ENCODE measurements around the gene AHNAK2. TPM values are rescaled to one million over a fixed set of nuclear protein-coding genes. Genes with fewer than 3 reads are reported as not detected.
A peak's percentile ranks its signal among the peaks of the same experiment; 100 is the strongest.

AHNAK2 gene
- total and polyA plus RNA-seq, 9 donors: 6.6 to 24.0 (median 18.9) TPM

DNA sequence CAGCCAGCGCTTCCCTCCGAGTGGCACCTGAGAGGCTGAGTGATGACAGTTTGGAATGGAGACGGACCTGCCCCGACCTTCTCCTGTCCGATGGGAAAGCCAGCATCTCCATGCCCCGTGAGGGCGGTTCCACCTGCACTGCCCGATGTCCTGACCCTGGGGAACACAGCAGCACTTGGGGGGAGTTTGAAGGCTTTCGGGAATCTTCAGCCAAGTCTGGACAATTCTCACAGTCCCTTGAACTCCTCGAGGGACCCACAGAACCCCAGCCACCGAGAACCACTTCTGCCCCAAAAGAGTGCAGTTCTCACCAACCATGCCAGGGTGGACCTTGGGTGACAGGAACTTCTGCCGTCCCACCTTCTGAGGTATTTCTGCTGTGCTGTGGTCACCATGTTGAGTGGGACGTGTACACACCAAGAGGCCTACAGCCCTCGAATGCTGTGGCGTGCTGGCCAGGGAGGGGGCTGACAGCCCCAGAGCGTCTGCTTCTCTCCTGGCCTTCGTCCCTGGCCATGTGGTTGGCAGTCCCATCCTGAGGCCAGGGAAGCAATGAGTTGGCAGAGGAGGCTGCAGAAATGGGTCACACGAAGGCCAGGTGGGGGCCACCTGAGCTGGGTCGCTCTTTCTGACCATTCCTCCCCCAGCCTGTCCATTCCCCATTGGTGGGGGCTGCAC lies 8.5 kb upstream of the AHNAK2 start:
- Histone ChIP-seq H3K9me3 (replicated peaks; ENCODE audit: control insufficient read depth, low read depth, low read length) (no peaks in the 10 kb centered on the region), H3K27ac (ENCODE audit: low read length) (no peak overlapping the region), H3K4me1 (ENCODE audit: control insufficient read depth, insufficient read depth, low read length) (peaks cover 32% of the 10 kb centered on the region), H3K36me3 (ENCODE audit: control insufficient read depth, insufficient read depth, low read length) (peaks cover 8% of the 10 kb centered on the region), H3K4me3 (ENCODE audit: low read length) (peak overlapping the region; percentile 55), H3K27me3 (ENCODE audit: control insufficient read depth, insufficient read depth, low read length) (no peaks in the 10 kb centered on the region)
- 64% methylated on average over 13 of the region's 19 CpGs for WGBS (ENCODE audit: insufficient coverage)
- DNase-seq: no peak

- WGBS (ENCODE audit: insufficient coverage): 2% methylated on average over 77 of the region's 77 CpGs
- H3K27me3 ChIP-seq (ENCODE audit: control insufficient read depth, insufficient read depth, low read length): no peaks in the 10 kb centered on the region
- H3K9me3 ChIP-seq (replicated peaks; ENCODE audit: control insufficient read depth, low read depth, low read length): no peaks in the 10 kb centered on the region
- H3K36me3 ChIP-seq (ENCODE audit: control insufficient read depth, insufficient read depth, low read length): peaks cover 3% of the 10 kb centered on the region
- peak within 1 kb of the TSS; percentile 55 for H3K4me3 ChIP-seq (ENCODE audit: low read length)
- H3K27ac ChIP-seq (ENCODE audit: low read length): no peak within 1 kb of the TSS
- H3K4me1 ChIP-seq (ENCODE audit: control insufficient read depth, insufficient read depth, low read length): peaks cover 39% of the 10 kb centered on the region
- peak; percentile 97 for DNase-seq
Observed at GRCh38 chr14:104985675-104986486, 7.7 kb upstream of the AHNAK2 start, which contains the start of gene CLBA1. CLBA1 (plus strand) TSS chr14:104985788; CDS start chr14:104986432, 644 bp downstream.

GRCh38 chr14:104984056-104984894 lies 6.1 kb upstream of the AHNAK2 start:
- peak; percentile 10 for DNase-seq
- Histone ChIP-seq H3K36me3 (ENCODE audit: control insufficient read depth, insufficient read depth, low read length) (no peaks in the 10 kb centered on the region), H3K9me3 (replicated peaks; ENCODE audit: control insufficient read depth, low read depth, low read length) (no peaks in the 10 kb centered on the region), H3K27ac (ENCODE audit: low read length) (no peak overlapping the region), H3K27me3 (ENCODE audit: control insufficient read depth, insufficient read depth, low read length) (peaks cover under 1% of the 10 kb centered on the region), H3K4me3 (ENCODE audit: low read length) (no peak overlapping the region), H3K4me1 (ENCODE audit: control insufficient read depth, insufficient read depth, low read length) (peaks cover 51% of the 10 kb centered on the region)
- 81% methylated on average over 12 of the region's 15 CpGs for WGBS (ENCODE audit: insufficient coverage)

GRCh38 chr14:104983231-104983721 lies 5.1 kb upstream of the AHNAK2 start:
- WGBS (ENCODE audit: insufficient coverage): 64% methylated on average over 7 of the region's 12 CpGs

GRCh38 chr14:104982548-104983230 lies 4.5 kb upstream of the AHNAK2 start:
- DNase-seq: no peak
- Histone ChIP-seq H3K9me3 (replicated peaks; ENCODE audit: control insufficient read depth, low read depth, low read length) (no peaks in the 10 kb centered on the region), H3K27me3 (ENCODE audit: control insufficient read depth, insufficient read depth, low read length) (peaks cover 3% of the 10 kb centered on the region), H3K4me3 (ENCODE audit: low read length) (no peak overlapping the region), H3K4me1 (ENCODE audit: control insufficient read depth, insufficient read depth, low read length) (peaks cover 62% of the 10 kb centered on the region), H3K27ac (ENCODE audit: low read length) (peak overlapping the region; percentile 65), H3K36me3 (ENCODE audit: control insufficient read depth, insufficient read depth, low read length) (no peaks in the 10 kb centered on the region)
- 86% methylated on average over 8 of the region's 10 CpGs for whole genome bisulfite sequencing (ENCODE audit: insufficient coverage)

More at GRCh38 chr14:104983231-104983721, 5.1 kb upstream of the AHNAK2 start:
- H3K4me1 ChIP-seq (ENCODE audit: control insufficient read depth, insufficient read depth, low read length): peaks cover 60% of the 10 kb centered on the region
- no peak overlapping the region for H3K4me3 ChIP-seq (ENCODE audit: low read length)
- peak overlapping the region; percentile 7 for H3K27ac ChIP-seq (ENCODE audit: low read length)
- no peak for DNase-seq
- no peaks in the 10 kb centered on the region for H3K36me3 ChIP-seq (ENCODE audit: control insufficient read depth, insufficient read depth, low read length)
- no peaks in the 10 kb centered on the region for H3K9me3 ChIP-seq (replicated peaks; ENCODE audit: control insufficient read depth, low read depth, low read length)
- H3K27me3 ChIP-seq (ENCODE audit: control insufficient read depth, insufficient read depth, low read length): peaks cover 2% of the 10 kb centered on the region

- H3K9me3 ChIP-seq (replicated peaks; ENCODE audit: control insufficient read depth, low read depth, low read length): no peaks in the 10 kb centered on the region
- WGBS (ENCODE audit: insufficient coverage): 56% methylated on average over 13 of the region's 17 CpGs
- no peak overlapping the region for H3K4me3 ChIP-seq (ENCODE audit: low read length)
- peaks cover 69% of the 10 kb centered on the region for H3K4me1 ChIP-seq (ENCODE audit: control insufficient read depth, insufficient read depth, low read length)
- no peaks in the 10 kb centered on the region for H3K36me3 ChIP-seq (ENCODE audit: control insufficient read depth, insufficient read depth, low read length)
- peaks cover 11% of the 10 kb centered on the region for H3K27me3 ChIP-seq (ENCODE audit: control insufficient read depth, insufficient read depth, low read length)
- peak; percentile 78 for DNase-seq
- peak overlapping the region; percentile 79 for H3K27ac ChIP-seq (ENCODE audit: low read length)
Observed at GRCh38 chr14:104981699-104982541, 3.7 kb upstream of the AHNAK2 start.

DNA sequence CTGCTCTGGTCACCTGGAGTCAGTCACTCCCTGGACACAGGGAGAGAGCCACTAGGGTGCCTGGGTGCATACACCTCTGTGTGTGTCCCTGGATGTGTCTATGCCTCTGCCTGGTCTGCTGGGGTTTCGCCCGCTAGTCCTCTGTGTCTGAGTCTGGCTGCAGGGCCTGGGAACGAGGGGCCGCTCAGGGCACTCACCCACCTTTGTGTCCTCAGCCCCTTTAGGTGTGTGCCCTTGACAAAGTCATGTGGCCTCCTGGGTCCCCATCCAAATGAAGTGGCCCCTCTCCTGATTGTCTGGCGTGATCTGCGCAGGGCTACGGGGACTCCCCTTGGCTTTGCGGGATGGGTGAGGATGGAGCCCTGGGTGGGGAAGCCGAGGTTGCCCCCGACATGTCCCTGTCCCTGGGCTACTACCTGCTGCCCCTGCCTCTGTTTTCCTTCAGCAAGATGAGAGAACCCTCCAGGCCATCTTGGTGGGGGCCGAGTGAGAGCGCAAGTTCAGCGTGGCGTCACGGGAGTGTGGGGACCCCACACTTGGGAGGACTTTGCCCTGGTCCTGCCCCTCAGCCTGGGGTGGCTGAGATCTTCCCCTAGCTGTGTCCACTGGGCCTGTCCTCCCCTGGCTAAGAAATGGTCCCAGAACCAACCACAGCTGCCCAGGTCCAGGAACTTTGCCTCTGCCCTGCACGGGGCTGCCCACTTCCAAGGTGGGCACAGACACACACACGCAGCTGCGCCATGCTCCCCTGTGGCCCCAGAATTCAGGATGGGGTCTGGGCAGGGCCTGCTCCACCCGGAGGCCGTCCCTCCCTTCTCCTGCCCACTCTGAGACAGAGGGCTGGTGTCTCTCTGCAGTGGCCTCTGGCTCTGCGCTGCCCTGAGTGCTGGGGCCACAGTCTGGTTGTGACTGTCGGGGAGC lies 2.7 kb upstream of the AHNAK2 start:
- H3K27ac ChIP-seq (ENCODE audit: low read length): peak overlapping the region; percentile 79
- peaks cover 73% of the 10 kb centered on the region for H3K4me1 ChIP-seq (ENCODE audit: control insufficient read depth, insufficient read depth, low read length)
- 90% methylated on average over 17 of the region's 22 CpGs for WGBS (ENCODE audit: insufficient coverage)
- H3K9me3 ChIP-seq (replicated peaks; ENCODE audit: control insufficient read depth, low read depth, low read length): no peaks in the 10 kb centered on the region
- no peak overlapping the region for H3K4me3 ChIP-seq (ENCODE audit: low read length)
- no peak for DNase-seq
- H3K36me3 ChIP-seq (ENCODE audit: control insufficient read depth, insufficient read depth, low read length): no peaks in the 10 kb centered on the region
- H3K27me3 ChIP-seq (ENCODE audit: control insufficient read depth, insufficient read depth, low read length): peaks cover 18% of the 10 kb centered on the region

DNA sequence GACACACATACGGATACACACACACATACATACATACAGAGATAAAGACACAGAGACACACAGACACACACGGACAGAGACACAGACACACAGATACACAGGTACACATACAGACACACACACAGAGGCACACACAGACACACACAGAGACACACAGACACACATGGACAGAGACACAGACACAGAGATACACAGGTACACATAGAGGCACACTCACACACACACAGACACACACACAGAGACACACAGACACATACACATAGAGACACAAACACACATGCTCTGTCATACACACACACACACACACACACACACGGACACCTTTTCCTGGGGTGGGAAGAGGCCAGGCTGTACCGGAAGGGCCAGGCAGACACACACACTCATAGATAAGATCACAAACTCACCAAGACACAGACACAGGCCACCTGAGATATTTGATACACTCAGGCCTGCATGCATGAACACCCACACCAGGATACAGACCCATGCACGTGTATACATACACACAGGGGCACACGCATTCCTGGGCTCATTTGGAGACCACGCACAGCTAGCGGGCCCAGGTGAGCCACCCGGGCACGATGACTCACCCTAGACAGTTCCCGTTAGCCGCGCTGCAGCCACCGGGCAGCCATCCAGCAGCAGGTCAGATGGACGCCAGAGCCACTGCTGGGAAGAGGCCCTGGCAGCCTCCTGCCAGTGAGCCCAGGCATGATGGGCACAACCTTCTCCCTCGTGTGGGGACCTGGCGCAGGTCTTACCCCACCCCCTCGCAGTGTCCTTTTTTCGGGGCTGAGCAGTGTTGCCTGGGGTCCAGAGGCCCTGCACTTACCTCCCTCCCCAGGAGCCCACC lies 1.8 kb upstream of the AHNAK2 start:
- Histone ChIP-seq H3K4me3 (ENCODE audit: low read length) (no peak overlapping the region), H3K36me3 (ENCODE audit: control insufficient read depth, insufficient read depth, low read length) (no peaks in the 10 kb centered on the region), H3K9me3 (replicated peaks; ENCODE audit: control insufficient read depth, low read depth, low read length) (no peaks in the 10 kb centered on the region), H3K27me3 (ENCODE audit: control insufficient read depth, insufficient read depth, low read length) (peaks cover 21% of the 10 kb centered on the region), H3K27ac (ENCODE audit: low read length) (no peak overlapping the region), H3K4me1 (ENCODE audit: control insufficient read depth, insufficient read depth, low read length) (peaks cover 76% of the 10 kb centered on the region)
- peak; percentile 30 for DNase-seq
- WGBS (ENCODE audit: insufficient coverage): 63% methylated on average over 11 of the region's 19 CpGs
